Measurements from ENCODE around the gene MRPL54.

- TF ChIP-seq CTCF (IDR thresholded peaks at IDR 0.05; ENCODE audit: insufficient read depth, low read depth, low read length): no peak
- no peak for TF ChIP-seq EZH2 (IDR thresholded peaks at IDR 0.05; ENCODE audit: insufficient read depth, low read length)
Observed at GRCh38 chr19:3768015-3768747, 5.7 kb downstream of the MRPL54 start.
